Stimulated activated CD8-positive, alpha-beta memory T cell treated with anti-CD3 and anti-CD28 coated beads, Interleukin-7, amount 100 ng/mL, for 48 hours (primary cell): Measurements from ENCODE around the gene VPS37D.

Source experiments
- DNase-seq, 2 donors: peaks; one replicate each; pipeline ENCODE4 v3.0.0-alpha.2; 2020; ENCODE audit warnings: low read depth in 1 of 2; ENCODE audit errors: extremely low read depth in 1 of 2

Gene VPS37D

GRCh38 chr7:73679709-73680108, 12.1 kb downstream of the VPS37D start:
- no peak for DNase-seq

- no peak for DNase-seq
Measured at GRCh38 chr7:73680501-73680900, 12.9 kb downstream of the VPS37D start.

- no peak for DNase-seq
Measured at GRCh38 chr7:73681031-73681430, 13.4 kb downstream of the VPS37D start.

- no peak for DNase-seq
Measured at GRCh38 chr7:73682745-73683055, 15.1 kb downstream of the VPS37D start.

- peak; percentile 94 to 97 for DNase-seq
Measured at GRCh38 chr7:73683056-73683787, 15.6 kb downstream of the VPS37D start, which contains the start of the genes BUD23 and DNAJC30. TSS of gene BUD23 (plus strand) at chr7:73683597. CDS start at chr7:73683626, 29 bp downstream. TSS of gene DNAJC30 (minus strand) at chr7:73683453. CDS start at chr7:73683423, 30 bp downstream.

GRCh38 chr7:73683788-73684693, 16.4 kb downstream of the VPS37D start:
- DNase-seq = no peak

GRCh38 chr7:73685311-73685710, 17.7 kb downstream of the VPS37D start:
- no peak for DNase-seq

- DNase-seq = no peak
Measured at GRCh38 chr7:73688288-73688687, 20.7 kb downstream of the VPS37D start.

GRCh38 chr7:73690646-73691045, 23.0 kb downstream of the VPS37D start:
- no peak for DNase-seq

- no peak for DNase-seq
Measured at GRCh38 chr7:73696372-73696771, 28.7 kb downstream of the VPS37D start.

GRCh38 chr7:73698410-73698809, 30.8 kb downstream of the VPS37D start:
- no peak for DNase-seq

GRCh38 chr7:73699370-73700068, 31.9 kb downstream of the VPS37D start:
- no peak for DNase-seq

- DNase-seq = no peak
Measured at GRCh38 chr7:73700069-73700423, 32.4 kb downstream of the VPS37D start.

GRCh38 chr7:73700581-73701134, 33.0 kb downstream of the VPS37D start:
- DNase-seq = no peak

GRCh38 chr7:73701357-73701995, 33.8 kb downstream of the VPS37D start:
- no peak for DNase-seq

- DNase-seq = no peak
Measured at GRCh38 chr7:73702226-73702625, 34.6 kb downstream of the VPS37D start.

- DNase-seq = no peak
Measured at GRCh38 chr7:73702665-73703064, 35.0 kb downstream of the VPS37D start.

GRCh38 chr7:73703225-73703624, 35.6 kb downstream of the VPS37D start:
- no peak for DNase-seq

- no peak for DNase-seq
Measured at GRCh38 chr7:73703757-73704639, 36.4 kb downstream of the VPS37D start.
